ENCODE measurements around the gene MLNR.

- TF ChIP-seq MYC (IDR thresholded peaks at IDR 0.05; ENCODE audit: low read depth, low read length) (no peak), MAX (IDR thresholded peaks at IDR 0.05; ENCODE audit: low read depth, low read length) (no peak)
These were observed 33.2 kb downstream of the MLNR start for GRCh38 chr13:49253310-49253709.

Measured in NB4 (cell line).